ENCODE measurements around the gene VOPP1.
"Not testable (repeated sequence)": the region's sequence is repeated elsewhere in the genome, so short reads cannot be mapped to it uniquely, and the experiment has no call there.

The VOPP1 gene

DNA sequence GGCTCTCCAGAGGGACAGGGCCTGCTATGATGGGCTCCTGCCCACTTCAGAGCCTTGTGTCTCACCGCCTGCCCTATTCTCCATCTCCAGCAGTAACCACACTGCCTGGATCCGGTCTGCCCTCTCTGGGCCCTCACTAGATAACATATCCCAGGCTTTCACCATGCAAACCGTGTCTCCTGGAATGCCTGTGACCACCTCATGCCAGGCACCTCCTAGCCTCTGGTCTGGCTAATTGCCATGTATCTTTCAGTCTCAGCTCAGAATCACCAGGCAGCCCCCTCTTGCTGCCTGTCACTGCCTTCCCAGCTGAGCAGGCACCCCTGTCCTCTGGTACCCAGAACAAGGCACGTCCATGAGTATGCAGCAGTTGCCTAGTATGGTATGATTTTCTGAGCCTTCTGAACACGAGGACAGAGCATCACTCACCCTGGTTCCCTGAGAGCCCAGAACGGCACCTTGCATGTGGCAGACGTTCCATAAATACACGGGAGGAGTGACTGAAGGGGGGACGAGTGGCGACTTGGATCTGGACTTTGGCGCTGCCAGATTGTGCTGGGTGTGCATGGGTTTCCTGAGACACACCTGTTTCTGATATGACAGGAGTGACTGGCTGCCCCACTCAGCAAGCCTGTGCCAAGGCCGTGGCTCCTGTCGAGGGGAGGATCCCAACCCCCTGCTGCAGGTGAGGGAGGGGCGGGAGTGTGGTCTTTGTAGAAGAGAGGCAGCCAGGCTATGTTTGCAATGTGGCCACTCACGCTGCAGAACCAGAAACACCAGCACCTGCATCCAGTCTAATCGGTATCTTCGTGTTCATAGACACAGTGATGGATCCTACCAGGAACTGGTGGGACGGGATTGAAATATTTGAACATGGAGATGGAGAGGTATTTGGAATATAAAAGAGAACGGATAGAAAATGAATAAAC is 95.2 kb downstream of the VOPP1 start:
- Histone ChIP-seq H2AFZ (ENCODE audit: low read length, unreplicated experiment) (no peak overlapping the region), H3K36me3 (ENCODE audit: insufficient read depth, low read length) (no peaks in the 10 kb centered on the region), H3K4me1 (ENCODE audit: control insufficient read depth, insufficient read depth, low read length, unreplicated experiment) (peaks cover 4% of the 10 kb centered on the region), H3K4me3 (ENCODE audit: low read depth, low read length) (no peak overlapping the region), H3K79me2 (ENCODE audit: control insufficient read depth, insufficient read depth, low read length, unreplicated experiment) (no peaks in the 10 kb centered on the region), H3K27ac (ENCODE audit: low read depth, low read length) (no peak overlapping the region), H3K27me3 (ENCODE audit: insufficient read depth, low read length) (no peaks in the 10 kb centered on the region)

DNA sequence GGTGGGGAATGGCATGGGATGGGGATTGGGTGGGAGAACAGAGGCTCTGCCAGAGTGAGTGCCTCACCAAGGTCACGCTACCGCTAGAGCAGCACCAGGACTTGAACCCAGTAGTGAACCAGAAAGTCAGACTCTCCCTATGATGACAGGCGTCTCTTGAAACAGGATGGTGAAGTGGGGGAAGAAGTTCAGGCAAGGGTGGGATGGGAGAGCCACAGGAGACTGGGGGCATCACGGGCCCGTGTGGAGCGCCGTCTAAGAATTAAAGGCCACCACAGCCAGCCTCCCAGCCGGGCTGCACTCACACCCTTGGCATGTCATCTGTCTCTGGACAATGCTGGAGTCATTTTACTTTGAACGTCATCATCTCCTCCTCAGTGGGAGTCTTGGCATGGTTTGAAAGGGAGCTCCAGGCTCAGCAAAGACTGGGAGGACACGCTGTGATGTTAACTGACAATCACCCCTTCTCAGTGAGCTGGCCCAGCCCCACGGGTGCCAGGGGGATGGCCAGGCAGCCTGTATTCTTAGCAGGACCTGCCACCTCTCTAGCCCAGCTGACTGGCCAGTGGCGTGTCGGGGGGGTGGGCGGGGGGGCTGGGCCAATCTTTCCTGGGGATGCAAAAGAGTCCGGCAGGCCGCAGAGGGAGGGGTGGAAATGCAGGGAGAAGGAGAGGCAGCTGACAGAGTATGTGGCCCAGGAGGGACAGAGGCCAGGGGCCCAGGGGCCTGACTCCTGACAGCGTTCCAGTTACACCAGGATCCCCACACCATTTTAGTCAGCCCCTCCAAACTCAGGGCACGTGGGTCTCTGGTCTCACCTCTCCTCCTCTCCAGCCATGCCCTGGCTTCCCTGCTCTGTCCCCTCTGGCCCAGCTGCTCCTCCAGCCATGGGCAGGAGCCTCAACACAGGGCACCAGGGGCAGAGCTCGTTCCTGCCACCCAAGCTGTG is 96.2 kb downstream of the VOPP1 start:
- no peaks in the 10 kb centered on the region for H3K27me3 ChIP-seq (ENCODE audit: insufficient read depth, low read length)
- no peak overlapping the region for H2AFZ ChIP-seq (ENCODE audit: low read length, unreplicated experiment)
- H3K4me3 ChIP-seq (ENCODE audit: low read depth, low read length): no peak overlapping the region
- no peaks in the 10 kb centered on the region for H3K36me3 ChIP-seq (ENCODE audit: insufficient read depth, low read length)
- H3K27ac ChIP-seq (ENCODE audit: low read depth, low read length): no peak overlapping the region
- no peaks in the 10 kb centered on the region for H3K79me2 ChIP-seq (ENCODE audit: control insufficient read depth, insufficient read depth, low read length, unreplicated experiment)
- H3K4me1 ChIP-seq (ENCODE audit: control insufficient read depth, insufficient read depth, low read length, unreplicated experiment): peaks cover 4% of the 10 kb centered on the region

DNA sequence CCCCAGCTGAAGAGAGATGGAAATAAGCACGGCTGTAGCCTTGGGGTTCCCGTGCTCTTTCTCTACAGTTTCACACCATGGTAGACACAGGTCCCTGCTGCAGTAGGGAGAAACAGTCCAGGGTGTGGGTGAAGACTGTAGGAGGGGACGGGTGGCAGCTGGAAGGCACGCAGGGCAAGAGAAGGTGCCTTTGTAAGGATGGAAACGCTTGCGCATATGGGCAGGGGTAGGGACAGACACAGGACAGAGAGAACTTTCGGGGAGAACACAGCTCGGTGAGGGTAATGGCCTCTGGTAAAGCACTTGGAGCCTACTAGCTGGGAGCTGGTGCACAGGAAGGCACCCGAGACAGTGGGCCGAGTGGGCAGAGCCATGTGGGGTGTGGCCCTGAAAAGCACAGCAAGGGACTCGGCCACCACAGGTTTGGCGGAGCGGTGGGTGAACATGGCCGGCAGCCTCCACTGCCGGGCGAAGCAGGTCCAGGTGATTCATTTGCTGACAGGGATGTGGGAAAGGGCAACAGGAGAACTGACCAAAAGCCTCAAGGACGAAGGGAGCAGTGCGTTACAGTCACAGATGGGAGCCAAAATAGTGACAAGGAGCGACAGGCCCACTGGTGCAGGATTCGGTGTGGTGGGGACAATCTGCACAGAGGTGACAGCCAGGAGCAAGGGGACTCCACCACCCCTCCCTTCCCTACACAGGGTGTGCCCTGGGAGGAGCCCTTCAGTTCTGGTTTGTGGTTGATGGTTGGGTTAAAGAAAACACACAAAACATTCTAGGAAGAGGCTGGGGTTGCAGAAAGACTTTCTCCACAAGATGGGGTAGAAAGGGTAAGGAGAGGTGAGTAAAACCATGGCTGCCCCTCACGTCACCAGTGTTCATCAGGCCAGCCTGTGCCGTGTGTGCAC is 97.1 kb downstream of the VOPP1 start:
- no peaks in the 10 kb centered on the region for H3K27me3 ChIP-seq (ENCODE audit: insufficient read depth, low read length)
- H2AFZ ChIP-seq (ENCODE audit: low read length, unreplicated experiment): no peak overlapping the region
- no peaks in the 10 kb centered on the region for H3K79me2 ChIP-seq (ENCODE audit: control insufficient read depth, insufficient read depth, low read length, unreplicated experiment)
- peaks cover 4% of the 10 kb centered on the region for H3K4me1 ChIP-seq (ENCODE audit: control insufficient read depth, insufficient read depth, low read length, unreplicated experiment)
- H3K4me3 ChIP-seq (ENCODE audit: low read depth, low read length): no peak overlapping the region
- H3K27ac ChIP-seq (ENCODE audit: low read depth, low read length): no peak overlapping the region
- H3K36me3 ChIP-seq (ENCODE audit: insufficient read depth, low read length): no peaks in the 10 kb centered on the region

DNA sequence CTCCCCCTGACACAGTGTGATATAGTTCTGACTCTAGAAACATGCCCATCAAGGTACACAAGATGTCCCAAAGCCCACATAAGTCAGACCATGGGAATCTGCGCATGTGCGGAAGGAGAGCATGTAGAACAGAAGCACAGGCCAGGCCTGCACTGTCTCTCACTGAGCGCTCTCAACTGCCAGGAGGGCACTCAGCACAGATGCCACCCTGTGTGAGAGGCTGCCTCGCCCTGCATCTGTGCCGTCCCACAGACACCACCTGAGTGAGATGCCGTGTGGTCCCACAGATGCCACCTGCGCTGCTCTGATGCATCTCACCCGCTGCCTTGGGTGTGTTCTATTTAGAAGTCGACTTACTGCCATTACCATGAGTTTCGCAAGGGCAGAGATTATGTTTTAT is 98.4 kb downstream of the VOPP1 start:
- no peak overlapping the region for H2AFZ ChIP-seq (ENCODE audit: low read length, unreplicated experiment)
- no peaks in the 10 kb centered on the region for H3K36me3 ChIP-seq (ENCODE audit: insufficient read depth, low read length)
- H3K4me3 ChIP-seq (ENCODE audit: low read depth, low read length): no peak overlapping the region
- no peaks in the 10 kb centered on the region for H3K79me2 ChIP-seq (ENCODE audit: control insufficient read depth, insufficient read depth, low read length, unreplicated experiment)
- no peaks in the 10 kb centered on the region for H3K27me3 ChIP-seq (ENCODE audit: insufficient read depth, low read length)
- no peak overlapping the region for H3K27ac ChIP-seq (ENCODE audit: low read depth, low read length)
- peaks cover 4% of the 10 kb centered on the region for H3K4me1 ChIP-seq (ENCODE audit: control insufficient read depth, insufficient read depth, low read length, unreplicated experiment)

DNA sequence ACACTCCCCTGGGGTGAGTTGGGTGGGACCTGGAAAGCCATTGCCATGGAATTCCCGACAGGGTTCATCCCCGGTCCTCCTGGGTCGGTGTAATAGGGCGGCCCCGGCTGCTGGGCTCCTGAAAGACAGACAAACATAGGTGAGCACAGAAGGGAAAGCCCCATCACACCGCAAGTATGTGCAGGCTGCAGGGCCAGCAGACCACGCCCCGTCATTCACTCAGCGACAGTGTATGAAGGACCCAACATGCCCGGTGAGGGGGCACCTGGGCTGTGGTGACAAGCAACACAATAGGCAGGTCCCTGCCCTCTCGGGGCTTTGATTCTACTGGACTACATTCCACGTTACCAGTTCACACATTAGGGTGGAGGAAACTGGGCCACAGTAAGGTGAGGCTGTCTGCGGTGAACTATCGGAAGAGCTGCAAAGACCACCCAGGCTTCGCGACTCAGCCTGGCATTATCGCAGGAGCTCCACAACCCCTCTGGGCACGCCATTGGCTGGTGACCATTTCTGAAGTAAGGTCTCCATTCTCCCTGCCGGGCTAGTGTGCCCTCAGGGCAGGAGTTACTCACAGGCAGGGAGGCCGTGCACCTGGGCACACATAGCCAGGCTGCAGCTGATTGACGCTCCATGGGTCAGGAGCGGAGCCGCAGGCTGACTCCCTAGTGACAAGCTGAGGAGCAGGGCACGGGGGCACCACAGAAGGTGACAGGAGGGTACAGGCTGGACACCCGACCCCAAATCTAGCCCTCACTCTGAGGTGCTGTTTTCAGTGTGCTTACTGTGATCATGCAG is 99.2 kb downstream of the VOPP1 start:
- no peaks in the 10 kb centered on the region for H3K4me1 ChIP-seq (ENCODE audit: control insufficient read depth, insufficient read depth, low read length, unreplicated experiment)
- no peak overlapping the region for H3K27ac ChIP-seq (ENCODE audit: low read depth, low read length)
- no peak overlapping the region for H3K4me3 ChIP-seq (ENCODE audit: low read depth, low read length)
- H3K36me3 ChIP-seq (ENCODE audit: insufficient read depth, low read length): no peaks in the 10 kb centered on the region
- H2AFZ ChIP-seq (ENCODE audit: low read length, unreplicated experiment): no peak overlapping the region
- H3K79me2 ChIP-seq (ENCODE audit: control insufficient read depth, insufficient read depth, low read length, unreplicated experiment): no peaks in the 10 kb centered on the region
- no peaks in the 10 kb centered on the region for H3K27me3 ChIP-seq (ENCODE audit: insufficient read depth, low read length)

DNA sequence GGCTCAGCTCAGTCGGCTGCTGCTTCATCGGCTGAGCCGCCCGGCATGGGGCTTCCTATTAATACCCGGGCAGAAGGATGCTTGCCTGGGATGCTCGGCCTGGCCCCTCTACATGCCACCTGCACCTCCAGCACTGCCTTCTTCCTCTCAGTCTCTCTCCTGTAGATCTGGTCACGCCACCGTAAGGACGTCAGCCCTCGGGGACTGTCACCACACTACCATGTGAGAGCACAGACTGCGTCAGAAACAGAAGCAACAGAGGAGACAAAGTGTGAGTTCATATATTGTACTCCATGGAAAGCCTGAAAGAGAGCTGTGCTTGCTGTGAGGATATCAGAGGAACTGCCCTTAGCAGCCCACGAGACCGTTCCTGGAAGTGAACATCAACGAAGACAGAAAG is 99.9 kb downstream of the VOPP1 start:
- not testable (repeated sequence) for H3K79me2 ChIP-seq (ENCODE audit: control insufficient read depth, insufficient read depth, low read length, unreplicated experiment); H3K4me3 ChIP-seq (ENCODE audit: low read depth, low read length); H3K27ac ChIP-seq (ENCODE audit: low read depth, low read length); H3K27me3 ChIP-seq (ENCODE audit: insufficient read depth, low read length); H3K36me3 ChIP-seq (ENCODE audit: insufficient read depth, low read length); H2AFZ ChIP-seq (ENCODE audit: low read length, unreplicated experiment); H3K4me1 ChIP-seq (ENCODE audit: control insufficient read depth, insufficient read depth, low read length, unreplicated experiment)

DNA sequence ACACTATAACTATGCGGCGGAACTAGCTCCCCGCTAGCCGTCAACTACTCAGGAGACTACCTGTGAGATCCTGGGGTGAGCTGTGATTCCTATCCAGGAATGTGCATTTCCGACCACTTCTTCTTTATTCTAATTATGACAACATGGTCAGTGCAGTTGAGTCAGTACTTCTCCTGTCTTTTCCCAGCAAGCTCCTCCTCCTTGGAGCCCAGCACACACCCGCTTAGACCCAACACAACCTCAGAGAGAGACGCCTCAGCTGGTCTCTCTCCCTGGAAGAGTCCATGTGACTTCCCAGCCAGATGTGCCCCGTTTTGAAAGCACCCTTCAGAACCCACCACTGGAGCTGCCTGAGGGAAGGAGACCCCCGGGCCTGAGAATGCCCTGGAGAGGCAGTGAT is 100.7 kb downstream of the VOPP1 start:
- H3K4me3 ChIP-seq (ENCODE audit: low read depth, low read length); H3K79me2 ChIP-seq (ENCODE audit: control insufficient read depth, insufficient read depth, low read length, unreplicated experiment); H3K27ac ChIP-seq (ENCODE audit: low read depth, low read length); H3K36me3 ChIP-seq (ENCODE audit: insufficient read depth, low read length); H2AFZ ChIP-seq (ENCODE audit: low read length, unreplicated experiment); H3K27me3 ChIP-seq (ENCODE audit: insufficient read depth, low read length); H3K4me1 ChIP-seq (ENCODE audit: control insufficient read depth, insufficient read depth, low read length, unreplicated experiment): not testable (repeated sequence)

DNA sequence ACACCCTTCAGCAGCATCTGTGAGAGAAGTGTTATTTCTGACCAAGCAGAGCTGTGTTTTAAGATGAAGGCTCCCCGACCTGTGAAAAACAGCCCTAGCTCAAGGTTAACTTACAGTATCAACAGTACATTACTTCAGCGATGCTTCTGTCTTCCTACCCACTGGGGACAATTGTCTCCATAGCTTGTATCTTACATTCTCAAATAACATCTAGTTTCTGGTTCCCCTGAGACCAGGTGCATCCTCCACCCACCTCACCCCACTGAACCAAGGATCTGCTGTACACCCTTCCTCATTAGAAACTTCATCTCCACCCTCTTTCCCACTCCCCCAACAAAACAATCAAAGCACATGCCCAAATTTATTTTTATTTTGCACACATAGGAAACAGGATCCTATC is 102.0 kb downstream of the VOPP1 start:
- no peak overlapping the region for H2AFZ ChIP-seq (ENCODE audit: low read length, unreplicated experiment)
- H3K27ac ChIP-seq (ENCODE audit: low read depth, low read length): no peak overlapping the region
- no peaks in the 10 kb centered on the region for H3K27me3 ChIP-seq (ENCODE audit: insufficient read depth, low read length)
- H3K4me1 ChIP-seq (ENCODE audit: control insufficient read depth, insufficient read depth, low read length, unreplicated experiment): no peaks in the 10 kb centered on the region
- no peaks in the 10 kb centered on the region for H3K79me2 ChIP-seq (ENCODE audit: control insufficient read depth, insufficient read depth, low read length, unreplicated experiment)
- no peak overlapping the region for H3K4me3 ChIP-seq (ENCODE audit: low read depth, low read length)
- H3K36me3 ChIP-seq (ENCODE audit: insufficient read depth, low read length): peaks cover 3% of the 10 kb centered on the region; the same call in 1 of the 2 replicates

DNA sequence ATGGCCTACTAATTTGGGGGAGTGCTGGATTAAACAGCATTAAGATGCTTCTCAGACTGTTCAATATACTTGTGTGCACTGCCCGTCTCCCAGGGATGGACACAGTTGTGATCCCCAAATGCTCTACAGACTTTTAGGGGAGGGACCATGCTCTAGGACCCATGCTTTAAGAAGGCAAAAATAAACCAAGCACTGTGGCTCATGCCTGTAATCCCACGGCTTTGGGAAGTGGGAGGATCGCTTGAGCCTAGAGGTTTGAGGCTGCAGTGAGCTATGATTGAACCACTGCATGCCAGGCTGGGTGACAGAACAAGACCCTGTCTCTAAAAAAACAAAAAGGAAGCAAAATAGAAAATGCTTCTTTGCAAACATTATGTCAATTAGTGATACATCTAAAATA is 102.6 kb downstream of the VOPP1 start:
- Histone ChIP-seq H3K27me3 (ENCODE audit: insufficient read depth, low read length) (no peaks in the 10 kb centered on the region), H3K79me2 (ENCODE audit: control insufficient read depth, insufficient read depth, low read length, unreplicated experiment) (no peaks in the 10 kb centered on the region), H3K36me3 (ENCODE audit: insufficient read depth, low read length) (peaks cover 7% of the 10 kb centered on the region; the same call in 1 of the 2 replicates), H2AFZ (ENCODE audit: low read length, unreplicated experiment) (no peak overlapping the region), H3K4me3 (ENCODE audit: low read depth, low read length) (no peak overlapping the region), H3K27ac (ENCODE audit: low read depth, low read length) (no peak overlapping the region), H3K4me1 (ENCODE audit: control insufficient read depth, insufficient read depth, low read length, unreplicated experiment) (no peaks in the 10 kb centered on the region)
